HK-2 (cell line): ENCODE results near the gene KRT33B.
"Not testable (repeated sequence)": the region's sequence is repeated elsewhere in the genome, so short reads cannot be mapped to it uniquely, and the experiment has no call there.

Experiments
- DNase-seq: peaks from one replicate; pipeline ENCODE4 v3.0.0-alpha.2; 2018; ENCODE audit not compliant: unreplicated experiment

Gene KRT33B

DNA sequence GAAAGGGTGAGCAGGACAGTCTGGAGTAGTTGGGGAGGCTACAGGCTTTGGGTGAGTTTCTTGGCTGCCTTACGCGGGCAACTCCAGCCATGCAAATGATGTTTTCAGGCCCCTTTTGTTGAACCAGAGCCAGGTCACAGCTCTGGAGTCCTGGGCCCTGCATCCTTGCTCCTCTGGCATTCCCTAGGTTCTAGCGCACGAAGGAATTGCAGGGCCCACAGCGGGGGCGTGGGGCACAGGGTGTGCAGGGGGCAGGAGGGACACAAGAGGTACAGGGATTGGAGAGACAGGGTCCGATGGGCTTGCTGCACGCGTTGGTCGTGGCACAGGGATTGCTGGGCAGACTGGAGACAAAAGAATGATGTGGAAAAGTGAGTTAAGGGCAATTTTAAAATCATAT is 24.2 kb upstream of the KRT33B start:
- no peak for DNase-seq

DNA sequence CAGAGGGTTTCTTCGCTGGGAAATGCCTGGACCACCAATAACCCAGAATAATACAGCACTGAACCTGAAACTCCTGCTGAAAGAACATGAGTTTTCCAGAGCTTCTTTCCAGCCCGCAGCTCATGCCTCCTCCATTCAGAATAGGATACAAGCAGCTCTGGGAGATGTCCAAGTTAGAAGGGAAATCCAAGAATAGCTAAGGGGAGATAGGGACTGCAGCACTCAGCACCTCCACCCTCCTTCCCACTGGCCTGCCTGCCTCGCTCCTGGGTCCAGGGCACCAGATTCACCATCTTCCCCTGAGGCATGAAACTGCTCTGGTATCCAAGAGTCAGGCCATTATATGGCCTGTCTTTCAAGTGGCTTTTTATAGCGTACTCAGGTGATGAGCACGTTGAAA is 23.7 kb upstream of the KRT33B start:
- DNase-seq = no peak

DNA sequence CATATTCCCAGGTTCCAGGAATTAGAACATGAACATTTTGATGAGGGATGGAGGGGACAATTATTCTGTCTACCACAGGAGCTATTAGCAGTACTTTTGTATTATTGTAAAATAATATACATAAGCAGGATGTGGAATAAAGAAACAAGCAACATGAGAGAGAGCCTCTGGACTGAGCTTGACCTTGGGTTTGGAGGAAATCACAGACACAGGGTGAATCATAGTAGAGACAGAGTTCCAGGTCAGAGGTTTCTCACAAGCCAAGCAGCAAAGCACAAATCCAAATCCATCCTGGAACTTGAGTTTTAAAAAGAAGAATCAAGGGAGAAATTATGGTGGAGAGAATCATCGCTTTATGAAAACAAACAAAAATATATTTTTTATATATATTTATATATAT is 22.7 kb upstream of the KRT33B start:
- no peak for DNase-seq

DNA sequence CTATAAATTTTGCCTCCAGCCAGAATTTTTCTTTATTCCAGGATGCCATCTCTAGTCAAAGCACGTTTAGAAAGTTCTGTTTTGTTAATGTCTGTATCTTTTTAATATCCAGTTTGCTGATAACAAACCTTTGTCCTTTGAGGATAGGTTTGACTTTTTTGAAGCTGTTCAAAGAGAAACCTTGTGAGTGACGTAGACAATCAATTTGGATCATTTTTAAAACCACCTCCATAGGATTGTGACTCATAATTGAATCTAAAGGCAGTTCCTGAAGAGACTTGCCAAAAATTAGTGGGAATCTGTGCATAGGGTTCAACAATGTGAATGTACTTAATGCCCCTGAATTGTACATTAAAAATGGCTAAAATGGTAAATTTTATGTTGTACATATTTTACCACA is 21.9 kb upstream of the KRT33B start:
- DNase-seq = no peak

DNA sequence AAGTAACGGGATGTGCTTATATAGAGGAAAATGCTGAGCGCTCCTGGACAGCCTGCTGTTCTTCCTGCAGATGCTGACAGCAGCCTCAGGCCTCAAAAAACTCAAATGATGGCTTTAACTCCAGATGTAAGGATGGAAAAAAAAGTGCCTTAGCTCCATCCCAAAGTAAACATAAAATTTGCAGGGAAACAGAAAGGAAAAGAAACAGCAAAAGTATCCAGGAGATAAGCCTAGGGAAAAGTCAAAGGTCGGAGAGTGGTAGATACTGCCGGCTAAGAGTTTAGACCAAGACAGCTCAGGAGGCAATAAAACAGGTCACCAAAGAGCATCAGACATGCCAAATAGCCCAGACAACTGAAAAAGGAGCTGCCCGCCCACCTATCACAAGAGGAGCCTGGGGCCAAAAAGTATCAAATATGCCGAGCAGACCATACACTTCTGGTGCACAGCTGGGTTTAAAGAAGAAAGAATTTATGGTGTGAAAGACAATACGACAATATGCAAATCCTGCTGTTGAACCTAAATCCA is 20.9 kb upstream of the KRT33B start:
- DNase-seq = no peak

DNA sequence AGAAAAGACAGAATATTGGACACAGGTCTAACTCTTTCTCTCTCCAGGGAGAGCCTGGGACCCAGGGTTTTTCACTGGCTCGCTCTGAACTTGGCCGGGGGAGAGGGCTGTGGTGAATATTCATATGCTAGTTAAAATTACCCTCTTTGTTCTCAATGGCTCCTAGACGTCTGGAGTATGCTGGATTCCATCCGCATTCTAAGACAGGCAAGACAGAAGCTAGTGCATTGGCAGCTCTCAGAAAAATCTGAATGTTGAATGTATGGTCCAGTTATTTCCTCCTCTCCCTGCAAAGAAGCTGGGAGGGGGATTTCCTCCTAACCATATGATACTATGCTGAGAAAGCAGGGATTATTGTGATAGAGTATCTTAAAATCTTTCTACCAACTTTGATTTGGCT is 18.1 kb upstream of the KRT33B start:
- no peak for DNase-seq

DNA sequence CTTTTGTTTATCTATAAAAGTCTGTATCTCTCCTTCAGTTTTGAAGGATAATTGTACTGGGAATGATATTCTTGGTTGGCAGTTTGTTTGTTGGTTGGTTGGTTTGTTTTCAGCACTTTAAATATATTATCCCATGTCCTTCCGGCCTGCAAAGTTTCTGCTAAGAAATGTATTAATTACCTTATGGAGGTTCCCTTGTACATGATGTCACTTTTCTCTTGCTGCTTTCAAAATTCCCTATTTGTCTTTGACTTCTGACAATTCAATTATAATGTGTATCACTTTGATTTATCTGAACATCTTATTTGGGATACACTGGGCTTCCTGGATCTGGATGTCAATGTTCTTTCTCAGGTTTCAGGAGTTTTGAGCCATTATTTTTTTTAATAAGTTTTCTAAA is 16.6 kb upstream of the KRT33B start:
- no peak for DNase-seq

DNA sequence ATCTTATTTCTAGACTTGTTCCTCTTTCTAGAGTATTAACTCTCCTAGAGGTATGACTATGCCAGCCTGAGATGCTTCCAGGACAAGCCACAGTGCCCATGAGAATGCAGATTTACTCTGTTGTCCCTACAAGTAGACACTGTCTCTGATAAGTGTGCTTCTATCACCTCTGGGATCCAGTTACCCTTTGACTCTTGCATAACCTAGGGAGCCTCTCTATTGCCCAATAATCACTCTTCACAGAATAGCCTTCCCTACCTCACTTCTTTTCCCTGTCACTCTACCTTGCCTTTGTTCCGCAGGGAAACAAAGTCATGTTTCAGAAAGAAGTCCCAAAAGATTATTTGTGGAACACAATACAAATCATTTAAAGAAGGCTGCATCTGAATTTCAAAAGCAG is 14.1 kb upstream of the KRT33B start:
- no peak for DNase-seq

DNA sequence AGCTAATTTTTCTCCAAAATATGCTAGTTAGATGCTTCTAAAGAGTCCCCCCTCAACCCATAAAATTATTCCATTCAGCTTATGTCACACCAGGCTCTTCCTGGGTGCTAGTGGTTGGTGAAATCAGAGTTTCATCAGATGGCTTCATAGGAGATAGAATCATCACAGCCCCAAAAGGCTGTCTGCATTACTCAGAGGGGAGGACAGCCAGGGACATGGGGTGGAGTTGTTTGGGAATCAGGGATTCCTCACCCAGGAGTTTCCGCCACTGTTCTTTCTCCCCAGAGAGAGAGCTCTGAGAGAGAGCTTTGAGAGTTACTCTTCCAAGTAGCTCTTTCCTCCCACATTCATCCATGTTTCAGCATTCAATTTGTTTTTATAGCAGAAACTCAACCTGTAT is 12.8 kb upstream of the KRT33B start:
- DNase-seq = no peak

DNA sequence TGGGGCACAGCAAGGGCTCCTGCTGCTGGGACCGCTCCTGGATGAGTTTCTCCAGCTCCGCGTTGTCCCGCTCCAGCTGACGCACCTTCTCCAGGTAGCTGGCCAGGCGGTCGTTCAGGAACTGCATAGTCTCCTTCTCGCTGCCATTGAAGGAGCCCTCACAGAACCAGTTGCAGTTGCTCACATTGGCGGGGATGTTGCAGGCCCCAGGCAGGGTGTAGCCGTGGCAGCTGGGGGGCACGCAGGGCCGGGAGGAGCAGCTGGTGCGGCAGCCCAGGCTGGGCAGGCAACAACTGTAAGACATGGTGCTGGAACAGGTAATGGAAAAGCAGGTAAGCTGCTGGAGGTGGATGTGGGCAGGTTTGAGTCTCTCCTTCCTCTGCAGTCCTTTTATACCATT is 12.3 kb upstream of the KRT33B start, which contains the start of gene KRT34:
Gene KRT34, minus strand, starts transcription at position 364 of the 400 bp plus-strand sequence. Its CDS starts 60 bp downstream, at position 304.
- not testable (repeated sequence) for DNase-seq

DNA sequence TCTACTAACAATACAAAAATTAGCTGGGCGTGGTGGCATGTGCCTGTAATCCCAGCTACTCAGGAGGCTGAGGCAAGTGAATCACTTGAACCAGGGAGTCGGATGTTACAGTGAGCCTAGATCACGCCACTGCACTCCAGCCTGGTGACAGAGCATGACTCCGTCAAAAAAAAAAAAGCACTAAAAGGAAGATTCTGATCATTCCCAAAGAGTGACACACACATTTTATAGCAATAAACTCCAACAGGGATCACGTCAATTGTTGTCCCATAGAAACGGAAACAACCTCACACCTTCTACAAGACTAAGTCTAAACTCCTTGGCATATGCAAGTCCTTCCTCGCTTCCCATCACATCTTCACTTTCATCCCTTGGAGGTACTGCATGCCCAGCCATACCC is 10.5 kb upstream of the KRT33B start:
- peak; percentile 28 for DNase-seq

DNA sequence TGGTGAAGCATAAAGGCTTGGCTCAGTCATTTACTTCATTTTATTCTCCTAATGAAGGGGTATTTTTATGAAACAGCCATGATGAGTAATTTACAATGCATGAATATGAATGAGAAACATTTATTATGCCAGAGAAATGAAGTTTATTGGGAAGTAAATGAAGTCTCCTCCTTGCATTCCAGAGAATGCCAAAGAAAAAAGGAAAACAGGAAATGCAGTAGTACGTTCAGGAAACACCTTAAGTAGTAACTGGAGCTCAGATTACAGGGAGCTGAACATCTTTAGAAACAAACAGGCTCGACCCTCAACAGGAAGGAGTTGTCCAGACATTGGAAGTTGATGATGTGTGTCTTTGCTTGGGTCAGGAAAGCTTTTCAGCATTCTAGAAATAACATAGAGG is 7.9 kb upstream of the KRT33B start:
- DNase-seq = no peak

DNA sequence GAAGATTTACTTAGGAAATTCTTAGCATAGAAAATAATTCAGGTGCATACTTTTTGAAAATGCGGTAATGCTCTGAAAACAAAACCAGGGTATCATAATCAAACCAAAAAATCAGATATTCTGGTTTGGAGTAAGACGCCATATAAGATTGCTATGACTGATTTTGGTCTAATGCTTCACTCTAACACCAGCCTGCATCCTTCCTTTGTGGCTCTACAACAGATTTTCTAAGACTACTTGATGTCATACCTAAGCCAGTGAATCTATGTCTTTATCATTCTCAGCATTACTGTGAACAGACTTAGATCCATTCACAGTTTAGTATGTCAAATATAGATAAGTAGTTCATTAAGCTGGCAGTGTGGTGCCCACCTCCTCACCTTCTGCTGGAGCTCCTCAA is 590 bp downstream of the KRT33B start:
- DNase-seq = no peak

DNA sequence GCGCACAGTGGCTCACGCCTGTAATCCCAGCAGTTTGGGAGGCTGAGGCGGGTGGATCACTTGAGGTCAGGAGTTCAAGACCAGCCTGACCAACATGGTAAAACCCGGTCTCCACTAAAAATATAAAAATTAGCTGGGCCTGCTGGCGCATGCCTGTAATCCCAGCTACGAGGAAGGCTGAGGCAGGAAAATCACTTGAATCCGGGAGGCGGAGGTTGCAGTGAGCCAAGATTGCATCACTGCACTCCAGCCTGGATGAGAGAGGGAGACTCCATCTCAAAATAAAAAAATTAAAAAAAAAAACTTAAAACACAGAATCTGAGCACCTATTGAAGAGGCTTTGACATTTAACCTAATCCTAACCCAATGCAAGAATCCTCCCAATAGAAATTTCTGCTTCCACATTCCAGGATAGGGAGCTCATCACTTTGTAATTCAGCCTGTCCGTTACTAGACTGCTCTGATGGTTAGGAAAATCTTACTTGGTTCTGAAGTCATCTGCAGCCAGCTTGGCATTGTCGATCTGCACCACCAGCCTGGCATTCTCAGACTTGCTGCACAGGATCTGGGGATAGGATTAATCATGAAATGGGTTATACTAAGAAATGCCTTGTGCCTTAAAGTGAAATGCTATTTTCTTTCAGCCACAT is 2.1 kb downstream of the KRT33B start:
- peak; percentile 35 for DNase-seq

DNA sequence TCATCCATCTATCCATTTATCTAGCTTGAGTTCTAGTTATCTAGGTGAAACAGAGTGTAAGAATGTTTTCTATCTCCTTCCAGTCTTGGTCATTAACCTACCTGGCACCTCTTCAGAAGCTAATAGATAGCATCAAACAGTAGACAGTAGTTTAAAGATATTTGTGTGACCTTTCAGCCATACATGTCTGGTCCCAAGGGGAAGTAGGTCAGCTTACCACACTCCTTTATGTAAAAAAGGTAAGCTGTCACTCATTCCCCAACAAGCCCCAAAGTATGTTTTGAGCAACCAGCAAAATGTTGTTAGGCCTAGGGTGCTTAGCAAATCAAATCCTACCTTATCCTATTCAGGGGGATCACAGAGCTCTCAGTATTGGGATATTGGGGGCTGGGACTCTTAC is 3.5 kb downstream of the KRT33B start:
- DNase-seq = no peak

DNA sequence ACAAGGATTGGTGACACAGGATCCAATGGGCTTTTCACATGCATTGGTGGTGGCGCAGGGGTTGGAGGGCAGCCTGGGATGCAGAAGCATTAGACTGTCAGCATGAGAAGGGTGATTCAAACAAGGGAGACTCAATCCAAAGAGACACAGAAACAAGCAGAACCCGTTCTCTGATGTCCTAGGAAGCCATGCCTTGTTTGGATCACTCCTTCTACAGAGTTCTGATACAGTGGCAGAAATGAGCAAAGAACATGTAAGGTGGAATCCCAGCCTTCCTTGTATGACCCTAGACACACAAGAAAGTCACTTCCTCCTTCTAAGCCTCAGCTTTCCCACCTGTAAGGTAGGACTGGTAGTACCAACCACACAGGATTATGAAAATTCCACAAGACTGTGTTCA is 5.7 kb downstream of the KRT33B start:
- DNase-seq = no peak

DNA sequence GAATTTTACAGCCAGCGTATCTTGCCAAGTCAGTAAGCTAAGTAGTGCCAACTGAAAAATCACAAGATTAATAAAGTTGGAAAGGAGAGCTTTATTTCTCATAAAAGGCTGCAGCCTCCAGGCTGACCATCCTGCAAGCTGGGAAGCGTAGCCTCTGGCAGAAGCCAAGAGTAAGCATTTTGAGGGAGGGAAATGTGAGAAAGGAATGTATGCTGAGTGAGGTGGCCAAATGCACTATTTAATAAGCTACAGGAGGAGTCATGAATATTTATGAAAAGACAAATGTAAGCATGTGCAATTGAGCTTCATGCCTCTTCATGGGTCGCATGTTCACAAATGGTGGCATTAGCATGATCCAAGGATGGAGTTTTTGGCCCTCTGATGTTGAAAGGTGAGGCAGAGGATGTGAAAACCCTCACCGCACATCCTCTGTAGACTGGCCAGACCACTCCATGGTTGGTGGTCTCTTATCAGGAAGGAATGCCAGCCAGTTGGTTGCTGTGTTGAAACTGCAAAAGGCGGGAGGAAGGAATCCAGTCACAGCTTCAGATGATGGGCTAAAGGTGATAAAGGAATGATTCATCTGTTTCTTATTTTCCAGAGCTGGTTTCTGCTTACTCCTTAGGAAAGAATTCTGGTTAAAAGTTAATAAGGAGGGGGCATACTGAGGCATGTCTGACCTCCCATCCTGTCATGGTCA is 9.2 kb downstream of the KRT33B start:
- DNase-seq = peak; percentile 70

DNA sequence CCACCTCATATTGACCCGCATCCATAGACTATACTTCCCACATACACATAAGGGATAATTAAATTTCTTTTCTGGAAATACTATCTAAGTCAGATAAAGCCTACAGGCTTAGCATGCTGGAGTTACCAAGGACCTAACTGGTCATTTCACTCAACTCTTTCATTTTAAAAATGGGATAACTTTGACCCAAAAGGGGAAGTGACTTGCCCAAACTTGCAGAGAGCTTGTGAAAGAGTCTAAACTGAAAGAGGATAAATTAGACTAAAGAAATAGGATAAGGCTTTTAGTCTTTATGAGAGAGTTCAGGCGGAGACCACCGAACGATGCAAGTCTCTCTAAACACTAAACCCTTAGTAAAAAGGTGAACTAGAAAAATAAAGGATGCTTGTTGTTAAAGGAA is 15.1 kb downstream of the KRT33B start:
- DNase-seq = no peak

DNA sequence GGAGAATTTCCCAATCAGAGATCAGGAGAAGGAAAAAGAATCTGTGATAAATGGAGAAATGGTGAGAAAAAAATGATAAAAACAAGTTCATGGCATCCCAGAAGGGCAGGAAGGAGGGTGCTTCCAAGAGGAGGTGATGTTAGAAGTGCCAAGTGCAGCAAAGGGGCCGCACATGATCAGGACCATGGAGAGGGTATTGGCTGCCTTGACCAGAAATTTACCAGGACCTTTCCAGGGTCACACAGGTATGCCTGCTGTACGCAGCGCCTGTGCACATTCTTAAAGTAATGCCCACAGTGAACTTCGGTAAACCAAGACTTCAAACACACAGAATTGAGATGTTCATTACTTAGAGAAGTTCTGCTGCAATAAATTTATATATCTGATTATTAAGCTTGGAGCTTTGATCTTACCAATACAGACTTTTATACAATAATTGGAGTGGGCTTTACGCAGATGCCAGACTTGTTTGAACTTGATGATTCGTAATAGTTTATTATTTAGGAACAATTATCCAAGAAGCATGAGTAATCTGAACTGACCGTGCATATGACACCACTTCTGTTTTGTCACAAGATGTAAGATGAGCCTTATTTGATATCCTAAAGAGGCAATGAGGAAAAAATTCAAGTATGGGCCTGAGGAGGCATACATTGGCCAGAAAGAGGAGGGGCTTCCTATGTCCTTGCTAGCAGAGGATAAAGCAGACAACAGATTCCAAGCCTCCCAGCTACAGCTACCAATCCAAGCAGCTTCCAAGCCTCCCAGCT is 16.8 kb downstream of the KRT33B start:
- DNase-seq = no peak

DNA sequence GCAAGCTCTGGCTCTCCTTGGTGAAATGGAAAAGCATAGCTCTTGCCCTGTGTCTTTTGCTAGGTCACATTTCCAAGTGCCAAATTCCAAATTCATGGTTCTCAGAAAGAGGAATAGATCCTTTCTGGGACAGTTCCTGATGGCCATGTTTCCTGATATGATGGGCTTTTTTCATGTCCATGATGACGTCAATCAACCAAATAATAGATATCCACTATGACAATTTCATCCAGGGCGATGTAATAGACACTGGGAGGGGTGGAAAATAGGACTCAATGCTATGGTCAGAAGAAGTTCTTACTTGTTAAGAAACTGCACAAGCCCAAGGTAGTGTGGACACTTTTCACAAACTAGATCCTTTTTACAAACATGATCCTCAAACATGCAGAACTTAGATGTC is 18.4 kb downstream of the KRT33B start:
- no peak for DNase-seq

DNA sequence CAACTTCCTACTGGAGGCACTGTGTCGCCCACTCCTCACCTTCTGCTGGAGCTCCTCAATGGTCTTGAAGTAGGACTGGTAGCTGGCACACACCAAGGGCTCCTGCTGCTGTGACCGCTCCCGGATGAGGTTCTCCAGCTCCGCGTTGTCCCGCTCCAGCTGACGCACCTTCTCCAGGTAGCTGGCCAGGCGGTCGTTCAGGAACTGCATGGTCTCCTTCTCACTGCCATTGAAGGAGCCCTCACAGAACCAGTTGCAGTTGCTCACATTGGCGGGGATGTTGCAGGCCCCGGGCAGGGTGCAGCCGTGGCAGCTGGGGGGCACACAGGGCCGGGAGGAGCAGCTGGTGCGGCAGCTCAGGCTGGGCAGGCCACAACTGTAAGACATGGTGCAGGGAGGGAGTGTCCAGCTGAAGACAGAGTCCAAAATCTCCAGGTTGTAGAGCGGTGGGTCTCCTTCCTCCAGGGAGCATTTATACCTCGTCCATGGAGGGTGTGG is 19.2 kb downstream of the KRT33B start, which contains the start of gene KRT33A:
Gene KRT33A, minus strand, starts transcription at position 448 of the 498 bp plus-strand sequence. Its CDS starts 61 bp downstream, at position 387.
- not testable (repeated sequence) for DNase-seq
